ENCODE measurements around the gene NFIC.

DNA sequence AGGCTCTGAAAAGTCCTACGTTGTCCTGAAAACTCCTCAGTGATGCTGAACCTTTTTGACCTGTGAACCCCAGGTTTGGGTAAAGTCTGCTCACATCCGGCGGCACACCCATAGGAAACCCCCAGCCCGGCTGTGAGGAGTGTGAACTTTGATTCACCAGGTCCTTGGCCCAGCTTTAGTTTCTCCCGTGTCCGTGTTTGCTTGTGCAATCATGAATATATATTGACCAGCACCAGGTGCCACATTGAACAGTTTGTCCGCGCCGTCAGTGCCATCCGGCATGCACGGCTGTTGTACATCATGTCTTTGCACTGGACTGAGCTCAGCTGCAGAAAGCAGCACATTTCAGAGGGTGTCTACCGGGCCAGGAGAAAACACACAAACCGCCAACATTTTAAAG is 45.3 kb downstream of the NFIC start:
- no peak for TF ChIP-seq ESRRG (CRISPR knock-in tag; IDR thresholded peaks at IDR 0.05)
- TF ChIP-seq ZNF70 (CRISPR knock-in tag; IDR thresholded peaks at IDR 0.05): no peak
- no peak for TF ChIP-seq ZFP30 (CRISPR knock-in tag; IDR thresholded peaks at IDR 0.05)
- no peak for TF ChIP-seq PPARA (CRISPR knock-in tag; IDR thresholded peaks at IDR 0.05; ENCODE audit: borderline replicate concordance)
- TF ChIP-seq, protein P1, sequence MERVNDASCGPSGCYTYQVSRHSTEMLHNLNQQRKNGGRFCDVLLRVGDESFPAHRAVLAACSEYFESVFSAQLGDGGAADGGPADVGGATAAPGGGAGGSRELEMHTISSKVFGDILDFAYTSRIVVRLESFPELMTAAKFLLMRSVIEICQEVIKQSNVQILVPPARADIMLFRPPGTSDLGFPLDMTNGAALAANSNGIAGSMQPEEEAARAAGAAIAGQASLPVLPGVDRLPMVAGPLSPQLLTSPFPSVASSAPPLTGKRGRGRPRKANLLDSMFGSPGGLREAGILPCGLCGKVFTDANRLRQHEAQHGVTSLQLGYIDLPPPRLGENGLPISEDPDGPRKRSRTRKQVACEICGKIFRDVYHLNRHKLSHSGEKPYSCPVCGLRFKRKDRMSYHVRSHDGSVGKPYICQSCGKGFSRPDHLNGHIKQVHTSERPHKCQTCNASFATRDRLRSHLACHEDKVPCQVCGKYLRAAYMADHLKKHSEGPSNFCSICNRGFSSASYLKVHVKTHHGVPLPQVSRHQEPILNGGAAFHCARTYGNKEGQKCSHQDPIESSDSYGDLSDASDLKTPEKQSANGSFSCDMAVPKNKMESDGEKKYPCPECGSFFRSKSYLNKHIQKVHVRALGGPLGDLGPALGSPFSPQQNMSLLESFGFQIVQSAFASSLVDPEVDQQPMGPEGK (CRISPR knock-in tag; IDR thresholded peaks at IDR 0.05; ENCODE audit: borderline replicate concordance): no peak
- no peak for TF ChIP-seq GLIS3 (CRISPR knock-in tag; IDR thresholded peaks at IDR 0.05)
- TF ChIP-seq TCF4 (CRISPR knock-in tag; IDR thresholded peaks at IDR 0.05; ENCODE audit: borderline replicate concordance): no peak
- no peak for TF ChIP-seq RARB (CRISPR knock-in tag; IDR thresholded peaks at IDR 0.05)
- TF ChIP-seq, protein P2, sequence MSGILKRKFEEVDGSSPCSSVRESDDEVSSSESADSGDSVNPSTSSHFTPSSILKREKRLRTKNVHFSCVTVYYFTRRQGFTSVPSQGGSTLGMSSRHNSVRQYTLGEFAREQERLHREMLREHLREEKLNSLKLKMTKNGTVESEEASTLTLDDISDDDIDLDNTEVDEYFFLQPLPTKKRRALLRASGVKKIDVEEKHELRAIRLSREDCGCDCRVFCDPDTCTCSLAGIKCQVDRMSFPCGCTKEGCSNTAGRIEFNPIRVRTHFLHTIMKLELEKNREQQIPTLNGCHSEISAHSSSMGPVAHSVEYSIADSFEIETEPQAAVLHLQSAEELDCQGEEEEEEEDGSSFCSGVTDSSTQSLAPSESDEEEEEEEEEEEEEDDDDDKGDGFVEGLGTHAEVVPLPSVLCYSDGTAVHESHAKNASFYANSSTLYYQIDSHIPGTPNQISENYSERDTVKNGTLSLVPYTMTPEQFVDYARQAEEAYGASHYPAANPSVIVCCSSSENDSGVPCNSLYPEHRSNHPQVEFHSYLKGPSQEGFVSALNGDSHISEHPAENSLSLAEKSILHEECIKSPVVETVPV (CRISPR knock-in tag; IDR thresholded peaks at IDR 0.05): no peak
- no peak for TF ChIP-seq SNAI2 (CRISPR knock-in tag; IDR thresholded peaks at IDR 0.05)
- TF ChIP-seq, protein P3, sequence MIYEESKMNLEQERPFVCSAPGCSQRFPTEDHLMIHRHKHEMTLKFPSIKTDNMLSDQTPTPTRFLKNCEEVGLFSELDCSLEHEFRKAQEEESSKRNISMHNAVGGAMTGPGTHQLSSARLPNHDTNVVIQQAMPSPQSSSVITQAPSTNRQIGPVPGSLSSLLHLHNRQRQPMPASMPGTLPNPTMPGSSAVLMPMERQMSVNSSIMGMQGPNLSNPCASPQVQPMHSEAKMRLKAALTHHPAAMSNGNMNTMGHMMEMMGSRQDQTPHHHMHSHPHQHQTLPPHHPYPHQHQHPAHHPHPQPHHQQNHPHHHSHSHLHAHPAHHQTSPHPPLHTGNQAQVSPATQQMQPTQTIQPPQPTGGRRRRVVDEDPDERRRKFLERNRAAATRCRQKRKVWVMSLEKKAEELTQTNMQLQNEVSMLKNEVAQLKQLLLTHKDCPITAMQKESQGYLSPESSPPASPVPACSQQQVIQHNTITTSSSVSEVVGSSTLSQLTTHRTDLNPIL (CRISPR knock-in tag; IDR thresholded peaks at IDR 0.05; ENCODE audit: low read depth): no peak
- no peak for TF ChIP-seq CSDC2 (CRISPR knock-in tag; IDR thresholded peaks at IDR 0.05)
- no peak for TF ChIP-seq ZNF565 (CRISPR knock-in tag; conservative IDR thresholded peaks at IDR 0.05; ENCODE audit: low read depth)
- TF ChIP-seq ARNTL (CRISPR knock-in tag; IDR thresholded peaks at IDR 0.05; ENCODE audit: borderline replicate concordance, low read depth): no peak
